NB4 (cell line): ENCODE measurements around the gene USP27X.

Experiments used
- DNase-seq: peaks from one replicate; pipeline ENCODE4 v3.0.0; 2010; ENCODE audit warnings: low read depth
- H3K4me3 ChIP-seq: one replicate; pipeline ENCODE4 v1.5.1; 2011; ENCODE audit warnings: mild to moderate bottlenecking, low read depth, low read length, moderate library complexity
- CTCF ChIP-seq: IDR thresholded peaks from one replicate; pipeline ENCODE4 v1.5.1; 2012; ENCODE audit warnings: low read depth, low read length
- MAX ChIP-seq: IDR thresholded peaks from 2 replicates; pipeline ENCODE4 v1.6.1; 2011; ENCODE audit warnings: low read depth, low read length
- MYC ChIP-seq: IDR thresholded peaks from 2 replicates; pipeline ENCODE4 v1.6.1; 2011; ENCODE audit warnings: low read depth, low read length
- POLR2A ChIP-seq: IDR thresholded peaks from 2 replicates; pipeline ENCODE4 v1.6.1; 2011; ENCODE audit warnings: mild to moderate bottlenecking; ENCODE audit not compliant: insufficient read length; ENCODE audit errors: extremely low read depth

The USP27X gene

GRCh38 chrX:49896951-49897350 lies 17.7 kb downstream of the USP27X start:
- H3K4me3 ChIP-seq, result no peak overlapping the region
- no peak for DNase-seq
- no peak for TF ChIP-seq POLR2A
- TF ChIP-seq MYC, result no peak
- no peak for TF ChIP-seq MAX
- TF ChIP-seq CTCF, result no peak

- TF ChIP-seq MYC (no peak), POLR2A (no peak), CTCF (no peak), MAX (no peak)
- no peak for DNase-seq
- H3K4me3 ChIP-seq, result no peak overlapping the region
These were observed 21.8 kb downstream of the USP27X start for GRCh38 chrX:49901048-49901447.

- TF ChIP-seq POLR2A (no peak), MAX (no peak), MYC (no peak), CTCF (no peak)
- DNase-seq, result no peak
These were observed 31.1 kb downstream of the USP27X start for GRCh38 chrX:49910344-49910743.

GRCh38 chrX:49912086-49912485 lies 32.8 kb downstream of the USP27X start:
- no peak overlapping the region for H3K4me3 ChIP-seq
- TF ChIP-seq CTCF, result no peak
- DNase-seq, result no peak

More at GRCh38 chrX:49910344-49910743, 31.1 kb downstream of the USP27X start:
- no peak overlapping the region for H3K4me3 ChIP-seq

GRCh38 chrX:49912861-49913260 lies 33.6 kb downstream of the USP27X start:
- H3K4me3 ChIP-seq, result no peak overlapping the region
- no peak for DNase-seq
- TF ChIP-seq CTCF (no peak), MAX (no peak), POLR2A (no peak), MYC (no peak)

- TF ChIP-seq MAX, result peak; percentile 31; the same call in 1 of the 2 replicates
- peak; percentile 78 for TF ChIP-seq CTCF
- TF ChIP-seq POLR2A, result no peak
- no peak for TF ChIP-seq MYC
- peak; percentile 64 for DNase-seq
- H3K4me3 ChIP-seq, result no peak overlapping the region
These were observed 36.3 kb downstream of the USP27X start for GRCh38 chrX:49915361-49916222.
